Calu3 (cell line): Measurements from ENCODE around the gene RTF2. TPM values are rescaled to one million over a fixed set of nuclear protein-coding genes. Genes with fewer than 3 reads are reported as not detected.
A peak's percentile ranks its signal among the peaks of the same experiment; 100 is the strongest.

Experiments used
- BruUV-seq: library from RNA; stranded (reverse); fragments of 400-500 nt; replicated peaks from 2 replicates; lab custom pipeline; 2021; lab: Mats Ljungman, UMichigan
- CTCF ChIA-PET: fragments of 300-600 bp; sonication (Branson Sonifier 250); formaldehyde crosslinking; loops from one replicate; lab custom pipeline; 2022; ENCODE audit warnings: antibody characterized with exemption; lab: Charles Lee
- DNase-seq: peaks from one replicate; pipeline ENCODE4 v3.0.0; 2022
- H3K27ac Mint-ChIP-seq: one replicate; pipeline ENCODE4 v1.8.0; 2022; ENCODE audit warnings: mixed read lengths; ENCODE audit not compliant: unreplicated experiment
- H3K27me3 Mint-ChIP-seq: one replicate; pipeline ENCODE4 v1.8.0; 2022; ENCODE audit warnings: mixed read lengths; ENCODE audit not compliant: unreplicated experiment
- H3K36me3 Mint-ChIP-seq: one replicate; pipeline ENCODE4 v1.8.0; 2022; ENCODE audit warnings: mild to moderate bottlenecking, moderate library complexity, mixed read lengths; ENCODE audit not compliant: insufficient read depth, unreplicated experiment
- H3K4me1 Mint-ChIP-seq: one replicate; pipeline ENCODE4 v1.8.0; 2022; ENCODE audit warnings: mild to moderate bottlenecking, low read depth, mixed read lengths; ENCODE audit not compliant: unreplicated experiment
- H3K4me3 Mint-ChIP-seq: one replicate; pipeline ENCODE4 v1.8.0; 2022; ENCODE audit warnings: mild to moderate bottlenecking, low read depth, moderate library complexity, mixed read lengths; ENCODE audit not compliant: unreplicated experiment
- H3K9me3 Mint-ChIP-seq: one replicate; pipeline ENCODE4 v1.8.0; 2022; ENCODE audit warnings: low read depth, mixed read lengths; ENCODE audit not compliant: unreplicated experiment
- CTCF ChIP-seq: fragments of 200-600 bp; IDR thresholded peaks from one replicate; pipeline ENCODE4 v1.8.0; 2022; ENCODE audit warnings: antibody characterized with exemption; ENCODE audit not compliant: unreplicated experiment
- intact Hi-C: fragments of 100-400 bp; cut with micrococcal nuclease; formaldehyde crosslinking; loops from one replicate; pipeline ENCODE4 v1.10.0; 2022; ENCODE audit not compliant: unreplicated experiment
- total RNA-seq: library from RNA; stranded (reverse); gene quantifications from 2 replicates; pipeline ENCODE4 v1.2.3, GENCODE V29; 2022

The RTF2 gene
- total RNA-seq, 1 experiment from 2014 or later, result 67.2 TPM

- Mint-ChIP-seq H3K4me1 (peaks cover 12% of the 10 kb centered on the region), H3K36me3 (peaks cover 16% of the 10 kb centered on the region), H3K9me3 (no peaks in the 10 kb centered on the region), H3K27ac (peak overlapping the region; percentile 98), H3K4me3 (peak overlapping the region; percentile 97), H3K27me3 (no peaks in the 10 kb centered on the region)
- BruUV-seq, result TSS peak; percentile 92
- intact Hi-C loops, result loop anchor here (5.0 kb wide), 1 partner anchor 66 kb away; no protein-coding TSS in a partner anchor
- CTCF ChIA-PET, result interaction anchor here (0.6 kb wide), 1 partner anchor 119 kb away, joined by 3 read pairs; no protein-coding TSS in a partner anchor
- TF ChIP-seq CTCF, result no peak
- DNase-seq, result no peak
These were observed 485 bp upstream of the RTF2 start for GRCh38 chr20:56467968-56468315.

GRCh38 chr20:56469077-56469449, 636 bp downstream of the RTF2 start:
- BruUV-seq, result no TSS peak
- Mint-ChIP-seq H3K36me3 (peaks cover 16% of the 10 kb centered on the region), H3K9me3 (no peaks in the 10 kb centered on the region), H3K4me3 (peak overlapping the region; percentile 97), H3K4me1 (peaks cover 12% of the 10 kb centered on the region), H3K27me3 (no peaks in the 10 kb centered on the region), H3K27ac (peak overlapping the region; percentile 98)
- CTCF ChIA-PET, result interaction anchor here (0.6 to 0.8 kb wide), 2 partner anchors 10 to 111 kb away, joined by 3 to 5 read pairs; no protein-coding TSS in a partner anchor
- no peak for TF ChIP-seq CTCF
- no peak for DNase-seq
- intact Hi-C loops, result loop anchor here (5.0 kb wide), 1 partner anchor 67 kb away; no protein-coding TSS in a partner anchor

GRCh38 chr20:56483970-56484369, 15.5 kb downstream of the RTF2 start:
- TF ChIP-seq CTCF, result no peak
- Mint-ChIP-seq H3K36me3 (peaks cover 40% of the 10 kb centered on the region), H3K9me3 (no peaks in the 10 kb centered on the region), H3K27me3 (no peaks in the 10 kb centered on the region), H3K4me1 (no peaks in the 10 kb centered on the region), H3K27ac (no peak overlapping the region), H3K4me3 (no peak overlapping the region)
- CTCF ChIA-PET, result no interaction called here
- DNase-seq, result no peak
- intact Hi-C loops, result no loop called here
- no TSS peak for BruUV-seq

- BruUV-seq, result no TSS peak
- no peak for DNase-seq
- TF ChIP-seq CTCF, result no peak
- intact Hi-C loops, result no loop called here
- H3K9me3 Mint-ChIP-seq, result no peaks in the 10 kb centered on the region
- CTCF ChIA-PET, result no interaction called here
- no peaks in the 10 kb centered on the region for H3K27me3 Mint-ChIP-seq
- H3K4me1 Mint-ChIP-seq, result no peaks in the 10 kb centered on the region
- H3K4me3 Mint-ChIP-seq, result no peak overlapping the region
- peaks cover 40% of the 10 kb centered on the region for H3K36me3 Mint-ChIP-seq
- H3K27ac Mint-ChIP-seq, result no peak overlapping the region
These were observed 18.8 kb downstream of the RTF2 start for GRCh38 chr20:56487216-56487615.
